HG03342 (cell line): Measurements from ENCODE around the gene KRTAP10-2.

Experiments
- ATAC-seq: cut with Tn5 transposase; IDR thresholded peaks from one replicate; pipeline ENCODE4 v1.9.1; 2021; ENCODE audit warnings: mild to moderate bottlenecking, moderate library complexity; ENCODE audit not compliant: unreplicated experiment

The KRTAP10-2 gene

DNA sequence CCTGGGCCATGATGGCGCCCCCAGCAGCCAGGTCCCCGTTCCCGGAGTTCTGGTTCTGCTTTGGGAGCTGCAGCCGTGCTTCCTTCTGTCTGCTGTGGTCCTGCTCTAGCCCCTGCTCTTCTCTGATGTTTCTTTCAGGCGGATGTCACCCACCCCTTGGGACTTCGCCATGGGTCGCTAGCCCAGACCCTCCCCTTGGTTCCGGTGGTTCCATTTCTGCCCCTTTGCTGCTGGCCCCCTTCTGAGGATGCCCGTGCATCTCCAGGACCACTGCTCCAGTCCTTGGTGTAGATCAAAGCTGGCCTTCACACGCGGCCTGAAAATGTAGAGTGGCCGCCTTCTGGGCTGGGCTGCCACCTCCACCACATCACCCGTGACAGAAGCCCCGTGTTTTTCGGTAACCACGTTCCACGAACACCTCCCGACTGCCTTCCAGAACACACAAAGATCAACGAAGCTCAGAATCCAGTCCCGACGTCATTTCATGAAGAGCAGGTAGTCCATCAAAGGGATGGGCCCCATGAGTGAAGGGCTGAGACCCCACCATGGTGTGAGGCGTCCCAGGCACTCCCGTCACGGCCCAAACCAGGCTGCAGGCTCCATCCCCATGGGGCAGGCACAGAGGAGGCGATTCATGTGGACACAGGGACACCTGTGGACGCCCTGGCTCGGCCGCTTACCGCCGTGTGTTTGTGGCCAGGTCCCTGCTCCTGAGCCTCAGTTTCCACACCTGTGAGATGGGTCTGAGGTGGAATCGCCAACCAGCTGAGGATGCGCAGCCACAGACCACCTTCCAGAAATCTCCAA, 35.7 kb downstream of the KRTAP10-2 start:
- ATAC-seq = no peak

GRCh38 chr21:44514746-44515358, 36.5 kb downstream of the KRTAP10-2 start:
- ATAC-seq = no peak

DNA sequence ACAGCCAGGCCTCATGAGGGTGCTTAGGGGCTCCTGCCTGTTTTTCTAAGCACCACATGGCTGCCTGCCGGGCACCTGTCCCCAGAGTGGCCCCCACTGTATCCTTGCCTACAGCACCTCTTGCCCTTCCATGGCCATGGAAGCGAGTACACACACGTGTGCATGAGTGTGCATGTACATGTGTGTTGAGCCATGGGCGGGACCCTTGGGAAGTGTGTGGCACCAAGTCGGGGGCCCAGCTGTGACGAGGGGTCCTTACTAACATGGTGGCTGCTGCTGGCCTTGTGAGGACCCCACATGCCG, 37.1 kb downstream of the KRTAP10-2 start:
- no peak for ATAC-seq

DNA sequence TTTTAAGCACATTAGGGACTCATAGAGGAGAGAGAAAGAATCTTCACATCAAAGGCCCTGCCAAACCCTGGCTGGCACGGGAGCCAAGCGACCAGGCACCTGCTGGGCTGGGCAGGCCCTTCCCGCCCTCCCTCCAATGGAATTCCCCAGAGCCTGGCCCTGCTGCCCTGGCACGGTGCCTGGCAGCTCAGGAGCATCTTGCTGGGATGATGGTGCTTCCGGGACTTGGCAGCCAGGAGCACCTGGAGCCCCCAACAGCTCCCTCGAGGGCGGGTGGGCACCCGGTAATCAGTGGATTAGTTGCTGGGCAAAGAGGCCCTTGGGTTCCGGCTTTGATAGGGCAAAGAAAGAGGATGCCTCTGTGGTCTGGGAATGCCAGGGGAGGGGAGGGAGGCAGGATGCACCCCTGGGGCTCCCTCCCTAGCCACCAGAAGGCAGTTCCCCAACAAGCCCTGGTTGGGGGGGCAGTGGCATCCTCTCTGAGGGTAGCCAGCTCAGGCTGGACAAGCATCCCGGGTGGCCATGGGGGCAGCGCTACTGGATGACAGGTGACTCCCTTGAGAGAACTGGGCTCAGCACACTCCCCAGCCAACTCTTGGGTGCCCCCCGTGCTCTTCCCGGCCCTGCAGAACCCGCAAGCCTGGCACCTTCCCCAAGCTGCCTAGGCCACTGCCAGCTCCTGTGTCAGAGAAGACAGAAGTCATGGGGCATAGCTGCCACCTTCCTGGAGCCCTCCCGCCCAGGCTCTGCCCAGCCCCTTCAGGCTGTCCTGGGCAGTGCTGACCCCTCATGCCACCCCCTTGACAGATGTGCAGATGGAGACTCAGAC, 37.7 kb downstream of the KRTAP10-2 start:
- ATAC-seq = no peak

DNA sequence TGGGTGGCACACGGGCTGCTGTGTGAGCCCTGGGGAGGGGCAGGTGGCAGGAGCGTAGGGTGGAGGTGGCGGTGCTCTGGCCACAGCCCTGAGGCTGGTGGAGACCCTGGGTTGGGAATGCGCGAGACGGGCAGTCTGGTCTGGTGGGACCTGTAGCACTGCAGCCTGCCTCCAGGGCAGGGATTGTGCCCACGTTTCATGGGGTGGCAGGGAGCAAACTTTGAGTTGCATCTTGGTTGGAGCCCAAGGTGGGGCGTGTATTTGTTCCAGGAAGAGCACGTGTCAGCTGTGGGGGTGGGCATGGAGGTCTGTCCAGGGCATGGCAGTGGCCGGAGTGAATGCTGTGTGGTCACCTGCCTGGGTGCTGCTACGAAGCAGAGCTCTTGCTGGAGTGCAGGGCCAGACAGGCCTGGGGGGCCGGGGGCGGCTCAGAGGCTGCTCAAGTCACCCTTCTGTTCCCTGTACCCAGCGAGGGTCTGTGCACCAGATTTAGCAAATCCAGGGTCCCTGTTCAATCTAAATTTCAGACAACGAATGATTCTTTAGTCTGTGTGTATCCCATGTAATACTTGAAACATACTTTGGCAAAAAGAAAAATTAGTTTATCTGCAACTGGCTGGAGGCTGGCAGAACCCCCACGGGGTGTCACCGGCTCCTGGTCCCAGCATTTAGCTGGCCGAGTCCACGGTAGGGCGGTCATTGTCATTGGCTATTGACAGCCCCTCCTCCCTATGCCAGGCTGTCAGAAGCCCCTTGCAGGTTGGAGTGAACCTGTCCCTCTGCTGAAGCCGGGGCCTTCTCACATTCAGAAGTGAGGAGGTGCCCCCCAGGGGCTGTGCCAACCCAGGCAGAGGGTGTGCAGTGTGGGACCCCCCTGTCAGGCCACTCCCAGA, 38.6 kb downstream of the KRTAP10-2 start:
- no peak for ATAC-seq

- ATAC-seq = no peak
Observed at GRCh38 chr21:44511938-44512275, 39.4 kb downstream of the KRTAP10-2 start.

- no peak for ATAC-seq
Observed at GRCh38 chr21:44511219-44511937, 39.9 kb downstream of the KRTAP10-2 start.

DNA sequence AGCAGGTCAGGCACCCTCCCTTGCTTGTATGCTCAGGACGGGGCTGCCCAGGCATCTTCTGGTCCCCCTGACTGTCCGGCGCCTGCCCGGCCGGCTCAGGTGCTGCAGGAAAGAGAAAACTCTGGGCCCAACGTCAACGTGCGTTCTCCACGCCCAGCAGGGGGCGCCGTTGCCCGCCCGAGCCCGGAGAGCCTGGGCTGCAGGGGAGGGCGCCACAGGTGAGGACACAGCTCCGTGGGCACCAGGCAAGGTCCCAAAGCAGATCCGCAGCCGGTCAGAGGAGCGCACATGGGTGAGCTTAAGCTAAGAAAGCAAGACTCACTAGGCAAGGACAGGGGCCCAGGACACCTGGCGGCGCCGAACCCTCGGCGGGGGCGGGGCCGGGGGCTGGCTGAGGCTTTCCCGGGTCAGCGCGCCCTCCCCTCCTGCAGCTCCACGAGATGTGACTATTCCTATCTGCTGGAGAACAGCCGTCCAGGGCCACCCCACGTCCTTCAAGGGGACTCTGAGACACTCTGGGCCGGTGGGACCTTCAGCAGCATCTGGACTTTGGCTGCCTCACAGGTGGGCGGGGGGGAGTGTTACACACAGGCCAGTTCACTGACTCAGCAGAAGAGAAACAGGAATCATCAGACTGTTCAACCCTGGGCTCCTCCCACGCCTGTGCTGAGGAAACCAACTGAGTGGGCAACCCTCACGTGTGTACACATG, 40.6 kb downstream of the KRTAP10-2 start:
- no peak for ATAC-seq

GRCh38 chr21:44510109-44510507, 41.2 kb downstream of the KRTAP10-2 start:
- ATAC-seq = no peak

- no peak for ATAC-seq
Observed at GRCh38 chr21:44509539-44509938, 41.8 kb downstream of the KRTAP10-2 start.

DNA sequence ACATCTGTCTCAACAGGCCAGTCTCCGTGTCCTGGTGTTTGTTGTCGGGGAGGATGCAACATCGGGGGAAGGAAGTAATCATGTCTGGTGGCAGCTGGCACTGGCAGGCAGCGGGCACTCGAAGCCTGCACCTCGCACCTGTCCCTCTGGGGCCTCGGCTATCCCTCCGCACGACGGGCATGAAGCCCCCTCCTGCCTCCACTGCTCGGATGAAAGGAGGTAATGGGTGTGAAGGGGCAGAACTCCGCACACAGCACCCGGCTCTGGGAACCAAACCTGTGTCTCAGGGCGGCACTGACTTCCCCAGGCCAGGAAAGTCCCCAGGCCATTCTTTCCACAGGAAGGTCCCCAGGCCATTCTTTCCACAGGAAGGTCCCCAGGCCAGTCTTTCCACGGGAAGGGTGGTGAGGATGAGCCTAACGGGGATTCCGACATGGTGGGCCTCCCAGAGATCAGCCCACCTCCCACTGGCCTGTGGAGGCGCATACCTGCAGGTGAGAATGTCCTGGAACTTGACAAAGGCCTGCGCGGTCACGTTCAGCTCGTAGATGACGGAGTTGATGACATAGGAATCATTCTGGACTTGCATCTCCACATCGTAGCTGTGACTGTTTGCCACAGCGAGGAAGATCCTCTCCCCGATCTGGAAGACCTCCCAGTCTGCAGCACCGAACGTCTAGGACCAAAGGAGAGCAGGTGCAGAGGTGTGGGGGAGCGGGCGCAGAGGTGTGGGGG, 42.4 kb downstream of the KRTAP10-2 start:
- no peak for ATAC-seq

GRCh38 chr21:44508426-44508710, 42.9 kb downstream of the KRTAP10-2 start:
- ATAC-seq = no peak

DNA sequence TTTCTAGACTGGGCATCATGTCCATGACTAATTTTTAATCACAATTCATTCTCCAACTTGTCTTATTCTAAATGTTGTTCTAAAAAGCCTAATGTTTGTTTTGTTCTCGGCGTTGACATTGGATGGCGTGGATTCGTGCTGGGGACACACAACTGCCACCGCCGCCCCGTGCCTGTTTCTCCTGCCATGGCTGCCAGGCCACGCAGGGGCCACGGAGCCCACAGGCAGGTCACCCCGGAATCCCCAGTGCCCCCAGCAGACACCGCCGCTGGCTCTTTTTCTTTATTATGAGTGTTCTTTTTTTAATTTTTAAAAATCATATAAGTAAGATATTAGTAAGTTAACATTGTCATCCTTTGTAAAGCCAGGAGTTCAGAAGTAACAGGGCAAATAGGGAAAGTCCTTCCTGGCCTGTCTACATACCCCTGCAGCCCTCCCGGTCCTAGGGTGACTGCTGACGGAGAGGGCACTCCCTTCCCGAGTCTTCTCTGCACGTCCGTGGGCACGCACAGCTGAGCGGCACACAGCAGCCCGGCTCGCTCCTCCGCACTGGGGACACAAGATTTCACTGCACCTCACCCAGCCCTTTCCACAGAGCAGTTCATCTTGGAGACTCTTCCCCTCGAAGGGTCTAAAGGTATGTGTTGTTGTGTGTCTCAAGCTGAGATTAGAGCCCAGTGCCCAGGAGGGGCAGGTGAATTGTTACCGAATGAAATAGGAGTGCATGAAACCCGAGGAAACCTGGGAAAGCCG, 43.5 kb downstream of the KRTAP10-2 start:
- no peak for ATAC-seq

DNA sequence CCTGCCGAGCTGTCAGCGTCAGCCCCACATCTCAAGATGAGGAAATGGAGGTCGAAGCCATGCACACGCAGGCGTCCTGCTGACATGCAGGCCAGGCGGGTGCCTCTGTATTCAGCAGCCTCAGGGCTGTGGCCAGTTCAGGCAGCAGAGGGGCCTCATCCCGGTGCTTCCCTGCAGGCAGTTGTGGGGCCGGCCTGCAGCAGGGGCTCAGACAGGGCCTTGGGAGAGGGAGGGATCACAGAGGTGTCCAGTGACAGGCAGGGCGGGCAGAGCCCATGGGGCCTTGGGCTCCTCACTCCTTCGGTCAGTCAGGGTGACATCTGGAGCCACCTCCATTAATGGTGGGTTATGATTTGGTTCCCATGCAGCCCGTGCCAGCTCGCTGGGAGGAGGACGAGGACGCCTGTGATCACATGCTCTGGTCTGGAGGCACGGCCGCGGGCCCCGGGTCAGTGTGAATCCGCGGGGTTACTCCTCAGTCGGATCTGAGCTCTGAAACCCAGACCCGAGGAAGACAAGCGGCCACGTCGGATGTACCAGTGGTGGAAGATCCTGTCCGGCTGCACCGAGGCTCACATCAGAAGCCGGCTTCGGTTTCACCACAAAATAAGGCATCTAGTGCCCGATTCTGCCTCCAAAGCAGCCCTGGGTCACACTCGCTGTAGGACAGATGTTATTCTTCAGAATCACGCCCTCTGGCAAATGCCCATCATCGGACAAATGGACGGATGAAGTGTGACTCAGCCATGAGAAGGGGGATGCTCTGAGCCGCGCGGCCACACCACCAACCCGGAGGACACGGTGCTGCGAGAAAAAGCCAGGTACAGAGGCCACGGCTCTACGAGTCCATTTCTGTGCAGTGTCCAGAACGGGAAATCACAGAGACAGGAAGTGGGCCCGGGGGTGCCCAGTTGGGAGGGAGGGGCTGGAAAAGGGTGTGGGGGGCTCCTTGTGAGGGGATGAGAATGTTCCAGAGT, 44.7 kb downstream of the KRTAP10-2 start:
- ATAC-seq = no peak

- no peak for ATAC-seq
Observed at GRCh38 chr21:44505673-44506278, 45.5 kb downstream of the KRTAP10-2 start.

DNA sequence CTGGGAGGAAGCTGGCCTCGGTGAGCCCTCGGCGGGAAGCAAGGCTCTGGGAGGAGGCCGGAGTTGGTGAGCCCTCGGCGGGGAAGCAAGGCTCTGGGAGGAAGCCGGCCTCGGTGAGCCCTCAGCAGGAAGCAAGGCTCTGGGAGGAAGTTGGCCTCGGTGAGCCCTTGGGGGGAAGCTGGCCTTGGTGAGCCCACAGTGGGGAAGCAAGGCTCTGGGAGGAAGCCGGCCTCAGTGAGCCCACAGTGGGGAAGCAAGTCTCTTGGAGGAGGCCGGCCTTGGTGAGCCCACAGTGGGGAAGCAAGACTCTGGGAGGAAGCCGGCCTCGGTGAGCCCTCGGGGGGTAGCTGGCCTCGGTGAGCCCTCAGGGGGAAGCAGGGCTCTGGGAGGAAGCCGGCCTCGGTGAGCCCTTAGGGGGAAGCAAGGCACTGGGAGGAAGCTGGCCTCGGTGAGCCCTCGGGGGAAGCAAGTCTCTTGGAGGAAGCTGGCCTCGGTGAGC, 47.4 kb downstream of the KRTAP10-2 start:
- no peak for ATAC-seq
